Measurements from ENCODE around the gene CDC42EP4.

GRCh38 chr17:73311781-73312641 lies at the start of gene CDC42EP4:
- TF ChIP-seq POLR2A (IDR thresholded peaks at IDR 0.05) (peak in 1 of 2 donors; percentile 98), CTCF (IDR thresholded peaks at IDR 0.05) (no peak), POLR2AphosphoS5 (IDR thresholded peaks at IDR 0.05; ENCODE audit: insufficient read depth in 1 of 2, low read depth in 1 of 2) (peak; percentile 86 to 100)

All from vagina (tissue), 2 donors.